ENCODE results near the gene DMBX1.

The DMBX1 gene

GRCh38 chr1:46516200-46516950 lies 26.7 kb downstream of the DMBX1 start:
- H3K27ac ChIP-seq: peak overlapping the region; percentile 51
- TF ChIP-seq ZFX (IDR thresholded peaks at IDR 0.05): no peak
- TF ChIP-seq, protein P1, sequence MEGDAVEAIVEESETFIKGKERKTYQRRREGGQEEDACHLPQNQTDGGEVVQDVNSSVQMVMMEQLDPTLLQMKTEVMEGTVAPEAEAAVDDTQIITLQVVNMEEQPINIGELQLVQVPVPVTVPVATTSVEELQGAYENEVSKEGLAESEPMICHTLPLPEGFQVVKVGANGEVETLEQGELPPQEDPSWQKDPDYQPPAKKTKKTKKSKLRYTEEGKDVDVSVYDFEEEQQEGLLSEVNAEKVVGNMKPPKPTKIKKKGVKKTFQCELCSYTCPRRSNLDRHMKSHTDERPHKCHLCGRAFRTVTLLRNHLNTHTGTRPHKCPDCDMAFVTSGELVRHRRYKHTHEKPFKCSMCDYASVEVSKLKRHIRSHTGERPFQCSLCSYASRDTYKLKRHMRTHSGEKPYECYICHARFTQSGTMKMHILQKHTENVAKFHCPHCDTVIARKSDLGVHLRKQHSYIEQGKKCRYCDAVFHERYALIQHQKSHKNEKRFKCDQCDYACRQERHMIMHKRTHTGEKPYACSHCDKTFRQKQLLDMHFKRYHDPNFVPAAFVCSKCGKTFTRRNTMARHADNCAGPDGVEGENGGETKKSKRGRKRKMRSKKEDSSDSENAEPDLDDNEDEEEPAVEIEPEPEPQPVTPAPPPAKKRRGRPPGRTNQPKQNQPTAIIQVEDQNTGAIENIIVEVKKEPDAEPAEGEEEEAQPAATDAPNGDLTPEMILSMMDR (conservative IDR thresholded peaks at IDR 0.05): no peak

- H3K27ac ChIP-seq: peak overlapping the region; percentile 51
- TF ChIP-seq, protein P1 (conservative IDR thresholded peaks at IDR 0.05): no peak
- TF ChIP-seq ZFX (IDR thresholded peaks at IDR 0.05): no peak
Measured at GRCh38 chr1:46517010-46517600, 27.5 kb downstream of the DMBX1 start.

- H3K27ac ChIP-seq: peak overlapping the region; percentile 51
- no peak for TF ChIP-seq ZFX (IDR thresholded peaks at IDR 0.05)
- TF ChIP-seq, protein P1 (conservative IDR thresholded peaks at IDR 0.05): no peak
Measured at GRCh38 chr1:46517932-46518498, 28.4 kb downstream of the DMBX1 start.

- no peak overlapping the region for H3K27ac ChIP-seq
- TF ChIP-seq, protein P1 (conservative IDR thresholded peaks at IDR 0.05): no peak
- no peak for TF ChIP-seq ZFX (IDR thresholded peaks at IDR 0.05)
Measured at GRCh38 chr1:46519209-46519608, 29.6 kb downstream of the DMBX1 start.

- TF ChIP-seq ZFX (IDR thresholded peaks at IDR 0.05): no peak
- TF ChIP-seq, protein P1 (conservative IDR thresholded peaks at IDR 0.05): no peak
- H3K27ac ChIP-seq: no peak overlapping the region
Measured at GRCh38 chr1:46520063-46520911, 30.7 kb downstream of the DMBX1 start.

DNA sequence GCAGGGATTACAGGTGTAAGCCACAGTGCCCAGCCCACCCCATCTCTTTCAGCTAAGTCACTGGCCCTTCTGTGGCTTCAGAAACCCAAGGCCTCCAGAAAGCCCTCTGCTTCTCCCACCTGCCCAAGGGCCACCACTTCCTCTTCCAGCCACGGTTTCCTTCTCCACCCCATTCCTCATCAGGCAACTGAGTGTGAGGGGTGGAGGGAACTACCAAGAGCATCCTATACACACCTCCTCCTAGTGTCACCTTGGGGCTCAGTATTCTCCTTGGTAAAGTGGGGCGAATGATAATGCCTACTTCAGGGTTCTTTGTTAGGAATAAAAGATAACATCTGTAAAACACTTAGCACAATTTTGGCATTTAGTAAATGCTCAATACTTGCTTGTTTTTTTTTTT lies 31.8 kb downstream of the DMBX1 start:
- H3K27ac ChIP-seq: no peak overlapping the region
- no peak for TF ChIP-seq ZFX (IDR thresholded peaks at IDR 0.05)
- TF ChIP-seq, protein P1 (conservative IDR thresholded peaks at IDR 0.05): no peak

Data from C4-2B (cell line).